Measurements from ENCODE around the gene WRAP73.

The WRAP73 gene

DNA sequence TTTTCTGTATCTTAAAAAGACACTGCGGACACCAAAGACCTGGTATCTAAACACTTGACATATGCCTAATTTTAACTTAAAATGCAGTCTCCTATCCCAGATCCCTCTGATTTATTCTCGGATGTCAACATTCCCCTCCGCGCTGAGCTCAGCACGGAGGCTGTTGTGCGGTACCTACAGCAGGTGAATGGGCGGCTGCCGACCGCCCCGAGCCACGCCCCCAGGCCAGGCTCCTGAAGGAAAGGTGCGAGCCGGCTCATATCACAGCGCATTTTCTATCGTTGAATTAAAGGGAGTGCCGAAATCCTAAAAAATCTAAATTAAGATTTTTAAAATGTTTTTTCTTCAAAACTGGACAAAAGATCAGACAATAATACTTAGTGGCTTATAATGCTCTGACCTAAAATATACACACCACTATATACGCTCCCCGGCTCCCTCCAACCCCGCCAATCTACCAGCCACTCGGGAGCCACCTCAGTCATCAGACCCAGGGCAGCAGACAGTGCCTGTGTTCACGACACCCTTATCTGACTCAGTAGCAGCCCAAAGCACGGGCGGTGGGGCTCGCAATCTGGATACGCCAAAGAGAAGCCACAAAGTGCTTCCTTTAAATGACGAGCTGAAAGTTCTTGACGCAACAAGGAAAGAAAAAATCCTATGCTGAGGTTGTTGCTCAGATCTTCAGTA lies 4.1 kb downstream of the WRAP73 start:
- DNase-seq = no peak

DNA sequence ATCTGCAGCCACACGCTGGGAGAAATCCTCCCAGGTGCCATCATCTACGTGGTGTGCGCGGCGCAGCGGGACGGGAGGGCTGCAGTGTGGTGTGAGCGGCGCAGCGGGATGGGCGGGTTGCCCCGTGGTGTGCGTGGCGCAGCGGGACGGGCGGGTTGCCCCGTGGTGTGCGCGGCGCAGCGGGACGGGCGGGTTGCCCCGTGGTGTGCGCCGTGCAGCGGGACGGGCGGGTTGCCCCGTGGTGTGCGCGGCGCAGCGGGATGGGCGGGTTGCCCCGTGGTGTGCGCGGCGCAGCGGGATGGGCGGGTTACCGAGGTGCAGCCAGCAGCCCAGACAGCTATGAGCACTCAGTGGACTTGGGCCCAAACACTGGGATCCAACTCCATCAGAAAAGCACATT lies 4.7 kb downstream of the WRAP73 start:
- DNase-seq = no peak

DNA sequence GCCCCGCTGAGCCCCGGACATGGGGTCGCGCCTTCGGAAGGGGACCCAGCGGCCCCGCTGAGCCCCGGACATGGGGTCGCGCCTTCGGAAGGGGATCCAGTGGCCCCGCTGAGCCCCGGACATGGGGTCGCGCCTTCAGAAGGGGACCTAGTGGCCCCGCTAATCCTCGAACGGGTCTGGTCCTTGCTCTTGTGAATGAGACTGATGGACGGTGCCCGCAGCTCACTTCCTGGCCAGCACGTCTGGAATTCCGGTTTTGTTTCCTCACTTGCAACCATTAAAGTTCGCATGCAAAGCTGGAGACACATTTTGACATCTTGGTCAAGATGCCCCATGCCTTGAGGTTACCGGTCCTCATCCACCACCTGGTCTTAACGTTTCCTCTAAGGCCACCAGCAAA lies 5.6 kb downstream of the WRAP73 start:
- no peak for DNase-seq

DNA sequence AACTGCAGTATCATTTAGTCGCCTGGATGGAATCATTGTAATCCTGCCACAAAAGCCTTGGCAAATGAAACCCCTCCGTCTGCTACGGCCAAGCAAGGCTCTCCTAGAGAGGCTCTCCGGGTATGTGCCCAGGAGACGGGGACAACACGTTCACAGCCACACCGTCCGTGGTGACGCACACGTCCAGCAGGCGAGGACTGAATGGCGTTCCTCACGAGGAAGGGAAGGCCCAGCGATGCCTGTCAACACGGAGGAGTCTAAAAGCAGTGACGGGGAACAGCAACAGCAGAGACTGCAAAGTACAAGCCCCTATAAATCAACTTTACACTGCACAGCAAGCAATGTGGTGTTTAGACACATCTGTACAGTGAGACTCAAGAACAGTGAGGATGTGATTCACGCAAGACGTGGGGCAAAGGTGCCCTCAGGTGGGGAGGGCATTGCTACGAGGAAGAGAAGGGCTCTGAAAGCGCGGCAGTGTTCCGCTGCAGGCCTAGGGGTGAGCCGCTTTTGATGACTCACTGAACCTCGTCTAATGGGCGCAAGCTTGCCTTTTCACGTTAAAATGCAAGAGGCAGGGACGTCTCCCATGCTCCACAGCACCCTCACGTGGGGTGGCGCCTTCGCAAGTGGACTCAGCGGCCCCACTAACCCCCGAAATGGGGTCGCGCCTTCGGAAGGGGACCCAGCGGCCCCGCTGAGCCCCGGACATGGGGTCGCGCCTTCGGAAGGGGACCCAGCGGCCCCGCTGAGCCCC lies 6.8 kb downstream of the WRAP73 start:
- DNase-seq = no peak

DNA sequence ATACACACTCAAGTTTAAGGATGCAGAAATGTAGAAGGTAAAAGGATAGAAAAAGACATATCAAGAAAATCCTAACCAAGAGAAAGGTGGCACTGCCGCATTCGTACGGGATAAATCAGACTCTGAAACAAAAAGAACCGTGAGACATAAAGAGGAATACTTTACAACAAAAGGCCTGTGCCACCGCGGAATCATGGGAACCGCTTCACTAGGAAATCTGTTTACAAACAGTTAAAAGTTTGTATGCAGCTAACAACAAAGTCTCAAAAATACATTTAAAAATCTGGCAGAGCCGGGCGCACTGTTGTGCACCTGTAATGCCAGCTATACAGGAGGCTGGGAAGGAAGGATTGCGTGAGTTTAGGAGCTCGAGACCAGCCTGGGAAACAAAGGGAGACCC lies 8.1 kb downstream of the WRAP73 start:
- no peak for DNase-seq

DNA sequence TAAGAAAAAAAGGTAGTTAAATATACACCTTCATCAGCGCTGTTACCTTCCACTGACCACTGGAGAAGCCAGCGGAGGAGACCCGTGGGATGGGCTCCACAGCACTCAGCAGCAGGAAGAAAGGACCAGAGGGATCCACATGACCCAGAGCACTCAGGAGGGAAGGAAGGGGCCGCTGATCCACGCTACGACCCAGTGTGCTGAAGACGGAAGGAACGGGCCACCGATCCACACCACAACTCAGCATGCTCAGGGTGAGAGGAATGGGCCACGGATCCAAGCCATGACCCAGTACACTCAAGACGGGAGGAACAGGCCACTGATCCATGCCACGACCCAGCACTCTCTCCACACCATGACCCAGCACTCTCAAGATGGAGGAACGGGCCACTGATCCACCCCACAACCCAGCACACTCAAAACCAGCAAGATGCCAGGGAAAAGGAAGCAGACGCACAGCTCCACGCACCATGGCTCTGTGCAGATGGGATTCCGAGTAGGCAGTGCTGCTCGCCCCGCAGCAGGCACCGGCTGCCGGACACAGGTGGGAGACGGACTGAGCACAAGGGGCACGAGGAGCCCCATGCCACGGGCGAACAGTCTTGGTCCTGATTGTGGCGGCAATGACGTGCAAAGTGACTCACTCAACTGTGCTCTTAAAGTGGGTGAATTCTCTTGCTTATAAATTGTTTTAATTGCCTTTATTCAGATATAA lies 8.7 kb downstream of the WRAP73 start:
- DNase-seq = no peak

DNA sequence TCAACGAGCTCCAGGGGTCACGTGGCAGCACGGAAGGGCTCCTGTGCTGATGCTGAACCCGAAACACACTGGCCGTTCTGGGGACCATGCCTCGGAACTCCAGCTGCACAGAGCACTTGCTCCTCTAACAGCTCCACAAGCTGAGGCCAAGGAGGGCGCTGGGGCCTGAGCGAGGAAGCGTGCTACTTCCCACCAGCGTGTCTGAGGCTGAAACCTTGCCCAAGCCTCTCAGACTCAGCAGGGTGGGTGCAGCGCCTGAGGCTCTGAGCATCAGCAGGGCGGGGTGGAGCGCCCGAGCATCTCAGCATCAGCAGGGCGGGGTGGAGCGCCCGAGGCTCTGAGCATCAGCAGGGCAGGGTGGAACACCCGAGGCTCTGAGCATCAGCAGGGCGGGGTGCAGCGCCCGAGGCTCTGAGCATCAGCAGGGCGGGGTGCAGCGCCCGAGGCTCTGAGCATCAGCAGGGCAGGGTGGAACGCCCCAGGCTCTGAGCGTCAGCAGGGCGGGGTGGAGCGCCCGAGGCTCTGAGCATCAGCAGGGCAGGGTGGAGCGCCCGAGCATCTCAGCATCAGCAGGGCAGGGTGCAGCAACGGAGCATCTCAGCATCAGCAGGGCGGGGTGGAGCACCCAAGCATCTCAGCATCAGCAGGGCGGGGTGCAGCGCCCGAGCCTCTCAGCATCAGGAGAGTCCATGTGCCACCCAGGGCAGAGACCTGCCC lies 9.6 kb downstream of the WRAP73 start:
- DNase-seq = no peak

DNA sequence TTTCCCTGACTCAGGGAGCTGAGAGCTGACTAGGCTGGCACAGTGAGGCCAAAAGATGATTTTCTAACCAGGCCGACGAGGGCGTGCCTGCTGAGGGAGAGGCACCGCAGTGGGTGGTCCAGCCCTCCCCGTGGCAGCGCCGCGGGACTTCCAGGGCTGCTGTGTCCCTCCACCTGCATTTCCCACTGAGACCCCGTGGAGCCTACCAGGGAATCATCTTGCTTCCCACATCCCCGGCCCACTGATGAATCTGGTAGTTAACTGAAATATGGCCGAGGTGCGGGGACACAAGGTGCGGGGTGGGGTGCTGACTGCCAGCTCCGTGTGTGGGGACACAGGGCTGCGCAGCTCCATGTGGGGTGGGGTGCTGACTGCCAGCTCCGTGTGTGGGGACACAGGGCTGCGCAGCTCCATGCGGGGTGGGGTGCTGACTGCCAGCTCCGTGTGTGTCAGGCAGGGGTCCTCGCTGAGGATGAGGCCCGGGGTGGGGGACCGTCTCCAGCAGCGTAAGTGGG lies 10.4 kb downstream of the WRAP73 start:
- no peak for DNase-seq

DNA sequence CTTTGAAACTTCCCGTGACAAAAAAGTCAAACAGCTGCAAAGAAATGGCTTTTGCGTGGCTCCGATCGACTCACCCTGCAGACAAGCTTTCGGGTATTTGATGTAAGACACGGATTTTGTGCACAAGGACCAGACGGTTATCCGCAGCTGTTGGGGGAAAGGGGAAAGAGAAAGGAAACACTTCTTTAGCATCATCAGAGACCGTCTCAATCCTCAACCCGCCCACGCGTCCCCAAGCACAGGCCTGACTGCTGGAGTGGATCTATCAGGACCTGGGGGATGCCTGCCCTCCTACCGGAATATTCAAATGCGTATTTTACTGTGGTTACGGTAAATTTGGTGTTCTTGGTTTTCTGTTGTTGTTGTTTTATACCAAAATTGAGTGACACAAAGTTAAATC lies 11.2 kb downstream of the WRAP73 start:
- DNase-seq = no peak

DNA sequence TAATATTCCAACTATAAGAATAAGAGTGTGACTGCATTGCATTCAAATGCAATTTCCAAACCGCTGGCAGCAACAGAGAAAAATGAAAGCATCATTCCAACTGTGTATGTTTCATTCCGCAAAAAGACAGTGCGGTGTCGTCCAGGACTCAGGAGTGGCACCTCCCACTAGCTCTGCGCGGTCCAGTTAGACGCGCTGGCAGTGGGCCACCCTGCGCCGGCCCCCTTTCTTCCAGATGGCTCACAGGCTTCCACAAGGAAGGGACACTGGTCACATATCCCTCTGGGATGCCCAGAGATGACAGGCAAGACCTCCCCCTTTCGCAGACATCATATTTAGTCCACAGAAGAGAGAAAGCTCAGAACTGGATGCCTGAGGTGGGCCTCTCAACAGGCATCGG lies 11.9 kb downstream of the WRAP73 start:
- DNase-seq = no peak

DNA sequence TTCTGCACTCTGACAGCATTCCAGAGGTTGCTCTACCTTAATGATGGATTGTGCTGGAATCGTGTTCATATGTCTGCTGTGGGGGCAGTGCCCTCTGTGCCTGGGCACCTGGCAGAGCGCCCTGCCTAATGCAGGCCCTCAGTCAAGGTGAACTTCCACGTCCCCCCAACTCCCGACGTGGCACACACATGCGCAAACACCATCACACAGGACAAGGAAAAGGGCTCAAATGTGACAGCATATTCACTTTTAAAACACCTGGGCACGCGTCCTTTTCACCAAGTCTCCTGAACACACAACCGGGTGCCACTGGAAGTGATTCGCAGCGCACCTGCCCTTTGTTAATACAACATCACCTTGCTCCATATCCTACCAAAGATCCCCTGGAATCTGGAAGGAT lies 13.4 kb downstream of the WRAP73 start:
- DNase-seq = no peak

DNA sequence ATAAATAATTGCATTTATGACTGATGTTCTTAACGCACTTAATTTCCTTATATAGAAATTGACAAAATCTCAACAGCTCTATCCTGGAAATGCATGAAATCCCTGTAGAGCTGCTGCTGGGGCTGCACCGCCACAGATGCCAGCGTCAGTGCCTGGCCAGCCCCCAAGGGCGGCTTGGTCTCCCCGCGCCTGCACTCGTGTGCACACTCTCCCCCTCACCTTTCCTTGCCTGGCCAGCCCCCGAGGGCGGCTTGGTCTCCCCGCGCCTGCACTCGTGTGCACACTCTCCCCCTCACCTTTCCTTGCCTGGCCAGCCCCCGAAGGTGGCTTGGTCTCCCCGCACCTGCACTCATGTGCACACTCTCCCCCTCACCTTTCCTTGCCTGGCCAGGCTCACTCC lies 13.8 kb downstream of the WRAP73 start:
- DNase-seq = no peak

DNA sequence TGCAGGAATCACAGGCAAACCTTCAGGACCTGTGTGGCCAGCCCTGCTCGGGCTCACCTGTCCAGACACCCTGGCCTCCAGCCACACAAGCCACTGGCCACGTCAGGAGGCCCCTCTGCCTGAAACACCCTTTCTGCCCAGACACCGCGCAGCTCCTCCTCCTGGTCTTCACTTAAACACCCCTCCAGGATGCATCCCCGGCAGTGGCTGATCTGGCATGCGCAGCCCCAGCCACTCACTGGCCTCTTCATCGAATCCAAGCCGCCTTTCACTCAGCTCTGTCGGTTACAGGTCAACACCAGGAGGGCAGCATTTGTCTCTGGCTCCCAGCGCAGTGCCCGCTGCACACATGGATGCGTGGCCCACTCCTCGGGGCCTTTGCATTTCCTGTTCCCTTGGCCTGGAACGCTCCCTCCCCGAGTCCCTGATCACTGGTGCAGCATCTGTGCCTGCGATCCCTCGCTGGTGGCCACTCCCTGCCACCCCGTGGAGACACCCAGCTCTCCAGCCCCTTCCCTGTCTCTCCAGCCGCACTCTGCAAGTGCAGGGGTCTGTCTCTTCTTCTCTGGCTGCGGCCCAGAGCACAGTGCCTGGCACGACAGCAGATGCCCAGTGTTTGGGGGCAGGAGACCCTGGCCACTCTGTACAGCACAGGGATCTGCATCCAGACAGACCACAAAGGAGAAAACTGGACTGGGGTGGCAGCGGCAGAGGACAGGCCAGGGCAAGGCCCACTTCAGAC lies 15.7 kb downstream of the WRAP73 start:
- DNase-seq = no peak

DNA sequence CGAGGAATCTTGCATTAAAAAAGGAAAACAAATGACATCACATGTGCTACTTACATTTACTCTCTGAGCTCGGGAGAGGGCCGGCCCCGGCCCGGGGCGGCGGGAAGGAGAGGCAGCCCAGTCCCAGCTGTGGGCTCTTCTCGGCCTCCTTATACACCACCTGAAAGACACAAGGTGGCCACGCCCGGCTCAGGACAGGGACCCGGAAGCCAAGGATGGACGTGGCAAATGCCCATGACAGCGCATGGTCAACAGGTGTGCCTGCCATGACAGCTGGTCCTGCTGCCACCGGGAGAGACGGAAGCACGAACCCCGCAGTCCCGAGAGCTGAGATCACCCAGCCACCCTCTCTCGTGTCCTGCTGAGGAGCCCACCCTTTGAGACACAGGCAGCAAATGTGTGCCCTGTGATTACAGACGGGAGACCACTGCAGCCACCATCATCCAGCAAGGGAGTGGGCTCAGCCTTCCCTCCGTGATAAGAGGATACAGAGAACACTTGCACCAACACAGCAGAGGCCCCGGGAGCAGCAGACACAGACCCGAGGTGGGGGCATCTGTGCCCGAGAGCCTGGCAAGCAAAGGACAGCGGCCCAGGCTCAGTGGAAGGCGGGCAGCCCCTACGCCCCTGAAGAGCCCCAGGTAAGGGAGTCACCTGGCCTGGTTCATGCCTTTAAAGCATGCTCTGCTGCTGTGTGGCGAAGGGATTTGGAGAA lies 16.4 kb downstream of the WRAP73 start:
- no peak for DNase-seq

DNA sequence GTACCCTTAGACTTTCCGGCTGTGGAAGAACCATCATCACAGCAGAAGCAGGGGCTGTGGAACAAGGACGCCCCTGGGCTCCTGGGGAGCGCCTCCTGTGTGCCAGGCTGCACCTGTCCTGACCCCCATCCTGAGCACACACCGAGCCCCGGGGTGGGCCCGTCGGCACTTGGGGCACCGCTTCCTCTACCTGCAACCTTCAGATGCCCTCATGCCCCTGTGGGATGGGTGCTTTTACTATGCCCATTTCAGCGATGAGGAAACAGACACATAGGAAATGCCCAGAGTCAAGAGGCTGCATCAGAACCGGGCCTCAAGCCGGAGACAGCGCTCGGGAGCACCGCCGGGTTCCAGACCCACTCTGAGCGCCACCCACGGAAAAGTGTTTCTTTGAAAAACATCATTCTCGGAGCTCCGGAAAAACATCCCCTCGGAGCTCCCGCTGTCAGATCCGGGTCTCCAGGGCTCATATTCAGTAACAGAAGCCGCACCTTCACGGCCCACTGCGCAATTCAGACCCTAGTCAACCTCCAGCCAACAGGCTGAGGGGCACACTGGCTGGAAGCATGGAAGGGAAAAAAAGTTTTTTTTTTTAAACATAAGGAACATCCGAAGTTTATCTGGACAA lies 17.1 kb downstream of the WRAP73 start:
- DNase-seq = no peak

DNA sequence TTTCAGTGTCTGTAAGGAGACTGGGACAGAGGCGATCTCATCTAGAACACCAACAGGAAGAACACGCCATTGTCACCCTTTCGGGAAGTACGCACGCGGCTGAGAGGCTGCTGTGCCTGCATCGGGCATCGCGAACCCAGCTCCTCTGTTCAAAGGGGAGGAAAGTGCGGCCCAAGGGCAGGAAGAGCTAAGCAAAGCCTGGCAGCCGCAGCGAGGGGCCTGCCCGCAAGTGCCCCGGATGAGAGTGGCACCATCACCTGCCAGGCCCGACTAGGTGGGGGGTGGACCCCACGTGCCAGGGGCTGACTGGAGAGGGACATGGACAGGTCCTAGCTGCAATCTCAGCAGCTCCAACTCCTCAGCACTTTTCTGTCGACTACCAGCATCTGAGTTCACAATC lies 17.6 kb downstream of the WRAP73 start:
- DNase-seq = no peak

DNA sequence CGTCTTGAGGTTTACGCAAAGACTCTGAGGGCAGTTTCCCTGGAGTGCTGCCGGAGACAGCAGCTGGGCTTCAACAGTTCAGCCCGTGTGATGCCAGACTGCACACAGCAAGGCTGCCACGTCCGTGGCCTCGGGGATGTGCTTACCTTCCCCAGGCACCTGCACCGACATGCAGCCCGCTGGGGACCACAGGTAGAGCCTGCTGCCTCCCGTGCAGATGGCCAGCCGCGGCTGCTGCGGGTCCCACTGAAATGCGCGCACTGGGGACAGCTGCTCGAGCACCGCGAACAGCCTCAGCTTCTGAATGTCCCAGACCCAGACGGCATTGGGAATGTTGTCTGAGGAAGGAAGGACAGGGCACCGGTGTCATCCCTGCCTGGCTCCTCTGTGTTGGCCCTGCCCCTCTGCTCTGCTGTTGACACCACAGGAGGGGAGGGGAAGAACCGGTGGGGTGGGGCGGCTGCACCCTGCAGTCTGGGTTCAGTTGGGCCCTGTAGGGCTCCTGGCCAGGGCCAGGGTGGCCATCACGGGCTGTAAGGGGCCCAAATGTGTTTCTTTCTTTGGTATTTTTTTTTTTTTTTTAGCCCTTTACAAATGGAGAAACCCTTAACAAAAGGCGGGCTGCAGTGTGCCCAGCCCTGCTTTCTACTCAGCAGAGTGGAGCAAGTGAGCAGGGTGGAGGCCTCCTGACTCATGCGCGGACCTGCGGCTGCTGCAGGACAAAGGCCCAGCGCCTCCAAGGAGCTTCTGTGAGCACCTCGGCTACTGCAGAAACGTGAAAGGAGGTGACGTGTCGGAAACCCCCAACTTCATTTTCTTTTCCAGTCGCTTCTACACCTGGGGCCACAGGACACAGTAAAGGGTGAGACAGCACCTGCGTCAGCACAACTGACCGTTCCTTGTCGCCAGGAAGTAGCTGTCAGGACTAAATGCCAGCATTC lies 18.3 kb downstream of the WRAP73 start:
- DNase-seq = no peak

DNA sequence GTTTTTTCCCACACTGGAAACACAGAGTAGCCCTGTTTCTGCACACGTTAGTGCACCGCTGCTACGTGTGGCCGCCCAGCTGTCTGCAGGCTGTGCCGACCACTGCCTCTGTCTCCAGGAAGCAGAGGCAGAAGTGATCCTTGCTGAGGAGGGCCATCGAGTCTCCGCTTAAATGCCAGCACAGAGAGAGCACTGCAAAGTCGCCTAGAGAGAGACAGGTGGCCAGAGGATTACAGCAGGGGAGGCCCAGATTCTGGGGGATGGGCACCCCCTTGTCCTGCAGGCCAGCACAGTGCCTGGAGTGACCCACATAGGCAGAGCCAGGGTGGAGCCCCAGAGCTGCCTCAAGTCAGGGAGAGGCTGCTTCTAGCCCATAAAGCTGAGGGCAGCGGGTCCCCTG lies 19.0 kb downstream of the WRAP73 start:
- no peak for DNase-seq

DNA sequence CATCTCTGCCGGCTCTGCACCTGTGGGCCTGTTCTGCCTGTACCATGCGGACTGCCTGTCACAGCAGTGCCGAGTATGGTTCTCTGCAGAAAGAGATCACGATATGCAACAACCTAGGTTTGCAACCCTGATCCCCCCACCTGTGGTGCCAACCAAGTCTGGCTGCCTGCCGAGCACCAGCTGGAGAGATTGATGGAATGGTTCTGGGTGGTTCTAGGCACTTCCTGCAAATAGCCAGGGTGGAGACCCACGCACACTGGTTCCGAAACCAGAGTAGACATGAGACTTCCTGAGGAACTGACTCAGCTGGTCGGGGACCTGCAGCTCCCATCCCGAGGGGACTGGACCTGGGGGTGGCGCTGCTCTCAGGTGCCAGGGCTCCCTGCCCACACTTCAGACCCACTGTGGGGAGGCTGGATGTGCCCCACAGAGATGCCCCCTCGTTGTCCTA lies 19.7 kb downstream of the WRAP73 start:
- no peak for DNase-seq

DNA sequence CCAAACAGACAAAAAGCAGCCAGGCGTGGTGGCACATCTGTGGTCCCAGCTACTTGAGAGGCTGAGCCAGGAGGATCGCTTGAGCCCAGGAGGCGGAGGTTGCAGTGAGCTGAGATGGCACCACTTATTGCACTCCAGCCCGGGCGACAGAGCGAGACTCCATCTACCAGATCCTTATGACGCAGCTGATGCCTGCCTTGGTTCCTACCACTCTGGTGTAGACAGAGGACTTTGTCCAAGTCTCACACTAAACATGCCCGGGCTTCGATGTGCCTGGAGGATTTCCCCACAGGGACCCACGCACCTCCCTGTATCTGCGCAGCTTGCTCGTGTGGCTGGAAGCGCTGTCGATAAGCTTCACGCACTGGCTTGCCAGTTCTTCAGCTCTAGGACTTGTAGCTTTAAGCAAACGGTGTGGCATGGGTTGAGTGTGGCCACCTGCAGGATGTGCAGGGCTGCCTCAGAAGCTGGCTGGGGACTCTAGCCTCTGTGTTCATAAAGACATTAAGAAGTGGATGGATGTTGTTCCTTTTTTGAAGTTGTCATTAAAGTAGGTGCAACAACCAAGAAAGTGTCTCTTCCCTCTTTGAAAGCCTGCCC lies 20.2 kb downstream of the WRAP73 start:
- no peak for DNase-seq

All from NCI-H345 (cell line).